HG02938 (cell line): ENCODE results near the gene HAUS2.

ENCODE experiments used
- ATAC-seq: cut with Tn5 transposase; IDR thresholded peaks from one replicate; pipeline ENCODE4 v1.9.1; 2021; ENCODE audit warnings: mild to moderate bottlenecking, moderate library complexity; ENCODE audit not compliant: unreplicated experiment

Gene HAUS2

GRCh38 chr15:42605796-42606195 is 57.2 kb downstream of the HAUS2 start:
- no peak for ATAC-seq

GRCh38 chr15:42608110-42608531 is 59.5 kb downstream of the HAUS2 start:
- ATAC-seq, result peak; percentile 39

DNA sequence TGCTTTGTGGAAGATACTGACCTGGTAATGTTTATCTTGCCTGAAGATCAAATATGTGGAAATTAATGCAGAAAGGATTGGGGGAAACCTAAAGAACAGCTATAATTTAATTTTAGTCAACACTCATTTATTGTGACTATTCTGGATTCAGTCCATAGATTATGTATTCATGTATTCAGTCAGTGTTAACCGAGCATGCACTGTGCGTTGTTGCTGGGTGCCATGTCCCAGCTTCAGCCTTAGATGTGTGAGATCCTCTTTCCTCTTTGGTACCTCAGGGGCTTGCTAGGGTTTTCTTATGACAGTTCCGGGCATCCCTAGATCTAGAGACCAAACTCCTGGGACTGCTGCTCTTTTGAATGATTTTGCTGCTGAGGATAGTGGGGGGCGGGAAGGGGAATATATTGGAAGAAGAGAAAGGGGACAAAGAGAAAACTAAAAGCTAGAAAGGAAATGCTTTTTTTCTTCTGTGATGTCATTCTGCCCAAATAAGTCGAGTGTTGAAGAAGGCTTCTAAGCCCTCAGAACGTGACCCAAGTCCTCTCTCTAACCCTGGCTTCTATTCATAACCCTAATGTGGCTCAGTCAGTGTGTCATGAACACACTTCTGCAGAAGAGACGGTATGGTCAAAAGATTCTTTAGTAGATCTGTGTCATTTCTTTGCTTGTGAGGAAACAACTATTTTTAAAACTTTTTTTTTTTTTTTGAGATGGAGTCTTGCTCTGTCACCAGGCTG is 60.3 kb downstream of the HAUS2 start:
- no peak for ATAC-seq

DNA sequence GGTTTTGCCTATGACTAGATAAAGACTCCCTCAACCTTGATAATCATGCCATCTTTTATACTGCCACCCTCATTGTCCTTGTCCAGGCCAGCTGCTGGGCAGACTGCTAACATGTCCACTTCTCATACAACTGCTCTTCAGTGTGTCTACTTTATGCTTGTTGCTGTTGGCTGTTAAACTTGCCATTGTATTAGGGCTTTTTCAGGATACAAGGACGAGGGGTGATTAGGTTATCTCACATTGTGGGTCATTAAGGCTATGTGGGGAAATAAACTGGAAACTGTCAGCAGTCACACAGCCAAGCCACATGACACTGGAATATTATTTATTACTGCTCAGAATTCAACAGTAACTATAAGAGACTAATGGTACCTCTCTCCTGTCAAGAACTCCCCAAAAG is 62.9 kb downstream of the HAUS2 start:
- ATAC-seq, result no peak

DNA sequence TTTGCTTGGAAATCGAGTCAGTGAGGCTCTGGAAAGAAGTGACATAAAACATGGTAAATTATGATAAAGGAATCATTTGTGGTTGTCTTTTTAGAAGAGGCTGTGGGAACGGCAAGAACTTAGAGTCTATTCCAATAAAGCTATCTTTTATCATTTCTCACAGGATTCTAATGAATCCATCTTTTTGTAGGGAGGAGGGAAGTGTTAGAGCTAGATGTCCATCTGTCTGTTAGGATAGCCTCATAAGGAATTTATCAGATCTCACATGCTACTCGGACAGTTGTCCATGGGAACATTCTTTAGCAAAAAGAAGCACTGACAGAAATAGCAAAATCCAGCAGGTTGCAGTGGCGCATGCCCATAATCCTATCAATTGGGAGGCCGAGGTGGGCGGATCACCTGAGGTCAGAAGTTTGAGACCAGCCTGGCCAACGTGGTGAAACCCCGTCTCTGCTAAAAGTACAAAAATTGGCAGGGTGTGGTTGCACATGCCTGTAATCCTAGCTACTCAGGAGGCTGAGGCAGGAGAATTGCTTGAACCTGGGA is 63.8 kb downstream of the HAUS2 start:
- ATAC-seq, result no peak

DNA sequence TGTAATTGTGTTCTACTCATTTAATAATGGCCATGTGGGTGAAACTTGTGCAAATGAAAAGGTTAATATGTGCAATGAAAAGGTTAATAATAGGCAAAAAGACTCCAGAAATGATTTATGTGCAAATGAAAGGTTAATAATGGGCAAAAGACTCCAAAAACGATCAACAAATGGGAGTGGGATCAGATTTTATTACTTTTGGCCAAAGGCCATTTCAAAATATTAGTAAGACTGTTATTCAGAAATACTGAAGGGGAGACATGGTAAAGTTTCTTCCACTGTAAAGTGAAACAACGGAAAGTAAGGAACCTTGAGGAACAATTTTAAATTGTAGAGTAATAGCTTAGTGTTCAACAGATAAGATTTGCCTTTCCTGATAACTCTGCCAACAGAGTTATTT is 67.5 kb downstream of the HAUS2 start:
- ATAC-seq, result no peak
